ENCODE results near the gene ATP6V1F.

Gene ATP6V1F

GRCh38 chr7:128891942-128892269, 29.2 kb downstream of the ATP6V1F start:
- peaks cover 10% of the 10 kb centered on the region for H3K27me3 ChIP-seq (ENCODE audit: insufficient read depth, low read depth, severe bottlenecking)
- no peak for DNase-seq
- TF ChIP-seq CTCF (IDR thresholded peaks at IDR 0.05; ENCODE audit: low read depth, low read length), result no peak

GRCh38 chr7:128892521-128893250, 30.0 kb downstream of the ATP6V1F start:
- H3K27me3 ChIP-seq (ENCODE audit: insufficient read depth, low read depth, severe bottlenecking), result peaks cover 10% of the 10 kb centered on the region
- no peak for TF ChIP-seq CTCF (IDR thresholded peaks at IDR 0.05; ENCODE audit: low read depth, low read length)
- no peak overlapping the region for H3K27ac ChIP-seq
- no peak for DNase-seq
- H3K4me3 ChIP-seq (ENCODE audit: low read depth, low read length), result no peak overlapping the region
- H3K9me3 ChIP-seq (ENCODE audit: severe bottlenecking), result no peaks in the 10 kb centered on the region
- H3K36me3 ChIP-seq, result no peaks in the 10 kb centered on the region

More at GRCh38 chr7:128891942-128892269, 29.2 kb downstream of the ATP6V1F start:
- Histone ChIP-seq H3K27ac (no peak overlapping the region), H3K9me3 (ENCODE audit: severe bottlenecking) (no peaks in the 10 kb centered on the region), H3K4me3 (ENCODE audit: low read depth, low read length) (no peak overlapping the region), H3K36me3 (no peaks in the 10 kb centered on the region)

- H3K27me3 ChIP-seq (ENCODE audit: insufficient read depth, low read depth, severe bottlenecking), result peaks cover 10% of the 10 kb centered on the region
- H3K4me3 ChIP-seq (ENCODE audit: low read depth, low read length), result no peak overlapping the region
- no peak for DNase-seq
- H3K9me3 ChIP-seq (ENCODE audit: severe bottlenecking), result no peaks in the 10 kb centered on the region
- no peak for TF ChIP-seq CTCF (IDR thresholded peaks at IDR 0.05; ENCODE audit: low read depth, low read length)
- no peaks in the 10 kb centered on the region for H3K36me3 ChIP-seq
- no peak overlapping the region for H3K27ac ChIP-seq
These were observed 30.8 kb downstream of the ATP6V1F start for GRCh38 chr7:128893251-128894100.

GRCh38 chr7:128894101-128894440, 31.4 kb downstream of the ATP6V1F start:
- H3K36me3 ChIP-seq, result no peaks in the 10 kb centered on the region
- peaks cover 10% of the 10 kb centered on the region for H3K27me3 ChIP-seq (ENCODE audit: insufficient read depth, low read depth, severe bottlenecking)
- TF ChIP-seq CTCF (IDR thresholded peaks at IDR 0.05; ENCODE audit: low read depth, low read length), result no peak
- DNase-seq, result no peak
- H3K4me3 ChIP-seq (ENCODE audit: low read depth, low read length), result no peak overlapping the region
- peaks cover 4% of the 10 kb centered on the region for H3K9me3 ChIP-seq (ENCODE audit: severe bottlenecking)
- no peak overlapping the region for H3K27ac ChIP-seq

- Histone ChIP-seq H3K4me3 (ENCODE audit: low read depth, low read length) (no peak overlapping the region), H3K36me3 (no peaks in the 10 kb centered on the region), H3K9me3 (ENCODE audit: severe bottlenecking) (peaks cover 11% of the 10 kb centered on the region), H3K27ac (no peak overlapping the region), H3K27me3 (ENCODE audit: insufficient read depth, low read depth, severe bottlenecking) (peaks cover 6% of the 10 kb centered on the region)
- no peak for TF ChIP-seq CTCF (IDR thresholded peaks at IDR 0.05; ENCODE audit: low read depth, low read length)
- no peak for DNase-seq
These were observed 32.7 kb downstream of the ATP6V1F start for GRCh38 chr7:128895320-128895719.

All from WERI-Rb-1 (cell line).